A549 (cell line): ENCODE measurements around the gene ATOSB. TPM values are rescaled to one million over a fixed set of nuclear protein-coding genes. Genes with fewer than 3 reads are reported as not detected.

Source experiments
- ATAC-seq, 2 experiments: fragments of 200-7000 bp in 1 of 2; fragments of >200 bp in 1 of 2; cut with Nextera tagmentation in 1 of 2; cut with Tn5 transposase in 1 of 2; 3 replicates each; pipeline versions ENCODE4 v1.8.0 to v1.9.1; 2018 to 2020; ENCODE audit warnings: mild to moderate bottlenecking in 1 of 2, moderate library complexity in 1 of 2
- CTCF ChIA-PET: fragments of 300-600 bp; sonication (Branson Sonifier 250); formaldehyde crosslinking; extraction: SDS; loops from one replicate; lab custom pipeline; 2021; ENCODE audit warnings: antibody characterized with exemption, inconsistent platforms; lab: Yijun Ruan, JAX
- POLR2A ChIA-PET: fragments of 350-600 bp; formaldehyde crosslinking; extraction: SDS; loops from one replicate; lab custom pipeline; 2021; ENCODE audit warnings: antibody characterized with exemption, inconsistent platforms; lab: Yijun Ruan, JAX
- DNase-seq, 2 experiments: peaks; one replicate each; pipeline versions ENCODE4 v3.0.0 to v3.0.0-alpha.2; 2011 to 2016; ENCODE audit warnings: low read depth in 1 of 2, low spot score in 1 of 2
- FAIRE-seq: peaks from 2 replicates; lab custom pipeline; 2011; peaks lifted over from hg19 to GRCh38; lab: Jason Lieb, UNC
- H3K27ac ChIP-seq, 2 experiments: fragments of >200 bp; sonication (Bioruptor Twin); formaldehyde crosslinking; 3 replicates each; pipeline ENCODE4 v1.5.1; 2016 to 2017
- H3K4me1 ChIP-seq: fragments of >200 bp; sonication (Bioruptor Twin); formaldehyde crosslinking; 3 replicates; pipeline ENCODE4 v1.6.1; 2016
- H3K4me2 ChIP-seq: fragments of >200 bp; sonication (Bioruptor Twin); formaldehyde crosslinking; 3 replicates; pipeline ENCODE4 v1.6.1; 2016
- H3K4me3 ChIP-seq: fragments of >200 bp; sonication (Bioruptor Twin); formaldehyde crosslinking; 3 replicates; pipeline ENCODE4 v1.5.1; 2016
- H3K9me3 ChIP-seq: fragments of >200 bp; sonication (Bioruptor Twin); formaldehyde crosslinking; 3 replicates; pipeline ENCODE4 v1.6.1; 2016
- CBX2 ChIP-seq: fragments of 200-600 bp; sonication (generic); IDR thresholded peaks from 2 replicates; pipeline ENCODE4 v1.6.1; 2016; ENCODE audit warnings: low read depth, mild to moderate bottlenecking, borderline replicate concordance
- CTCF ChIP-seq: fragments of >200 bp; sonication (Bioruptor Twin); formaldehyde crosslinking; IDR thresholded peaks from 3 replicates; pipeline ENCODE4 v1.5.1; 2016
- EHF ChIP-seq: fragments of 250-450 bp; sonication (Bioruptor Pico); IDR thresholded peaks from 2 replicates; pipeline ENCODE4 v1.5.0; 2020; ENCODE audit warnings: mild to moderate bottlenecking
- FOSB ChIP-seq: fragments of 250-450 bp; sonication (Bioruptor Pico); IDR thresholded peaks from 2 replicates; pipeline ENCODE4 v1.5.0; 2020; ENCODE audit warnings: mild to moderate bottlenecking, moderate library complexity
- FOSL2 ChIP-seq, 2 experiments: fragments of 450-650 bp in 1 of 2; fragments of >200 bp in 1 of 2; sonication (Bioruptor Twin) in 1 of 2; formaldehyde crosslinking; IDR thresholded peaks; 2 replicates each; pipeline versions ENCODE4 v1.5.0 to v1.6.1; 2016 to 2020; ENCODE audit warnings: mild to moderate bottlenecking in 1 of 2, moderate library complexity in 1 of 2
- HOXB13 ChIP-seq: fragments of 250-450 bp; sonication (Bioruptor Pico); IDR thresholded peaks from 2 replicates; pipeline ENCODE4 v1.5.0; 2020; ENCODE audit warnings: low read depth, mild to moderate bottlenecking, moderate library complexity
- HOXB5 ChIP-seq: fragments of 250-450 bp; sonication (Bioruptor Pico); IDR thresholded peaks from 2 replicates; pipeline ENCODE4 v1.5.0; 2020; ENCODE audit warnings: mild to moderate bottlenecking, moderate library complexity
- MAX ChIP-seq: IDR thresholded peaks from 2 replicates; pipeline ENCODE4 v1.6.1; 2012
- MYC ChIP-seq: IDR thresholded peaks from 2 replicates; pipeline ENCODE4 v1.6.1; 2012; ENCODE audit warnings: mild to moderate bottlenecking, inconsistent platforms, low read length, improper control_type of control experiment, borderline replicate concordance
- NPAS2 ChIP-seq: fragments of 250-450 bp; sonication (Bioruptor Pico); IDR thresholded peaks from 2 replicates; pipeline ENCODE4 v1.8.0; 2022; ENCODE audit warnings: mild to moderate bottlenecking, moderate library complexity, borderline replicate concordance
- NR3C1 ChIP-seq: fragments of >200 bp; sonication (Bioruptor Twin); formaldehyde crosslinking; IDR thresholded peaks from 3 replicates; pipeline ENCODE4 v1.6.1; 2017
- RFX5 ChIP-seq: fragments of 450-650 bp; IDR thresholded peaks from 2 replicates; pipeline ENCODE4 v1.7.1; 2014; ENCODE audit warnings: antibody characterized with exemption, mild to moderate bottlenecking, moderate library complexity
- TFCP2L1 ChIP-seq: fragments of 250-450 bp; sonication (Bioruptor Pico); IDR thresholded peaks from 2 replicates; pipeline ENCODE4 v1.5.0; 2021; ENCODE audit warnings: mild to moderate bottlenecking
- TP53 ChIP-seq: fragments of 250-450 bp; sonication (Bioruptor Pico); IDR thresholded peaks from 2 replicates; pipeline ENCODE4 v1.5.0; 2021; ENCODE audit warnings: mild to moderate bottlenecking, moderate library complexity
- ZFP36 ChIP-seq: fragments of 450-650 bp; IDR thresholded peaks from 2 replicates; pipeline ENCODE4 v1.6.1; 2014; ENCODE audit warnings: borderline replicate concordance; ENCODE audit not compliant: partially characterized antibody
- ZNF302 ChIP-seq: fragments of 250-450 bp; sonication (Bioruptor Pico); IDR thresholded peaks from 2 replicates; pipeline ENCODE4 v1.9.0; 2021; ENCODE audit warnings: inconsistent platforms, mild to moderate bottlenecking, moderate library complexity
- WGBS: methylation state at CpG from one replicate; pipeline ENCODE4 v1.1.6; 2017; ENCODE audit errors: missing lambda C conversion rate; 5-methylcytosine and 5-hydroxymethylcytosine counted together
- polyA plus RNA-seq, 4 experiments: library from polyadenylated mRNA; depleted of rRNA in 3 of 4; stranded (reverse); fragments of >200 nt; fragmentation: RNase III in 1 of 4; extraction: RNeasy Plus Mini Kit Qiagen cat#74134 plus additional on column Dnase treatment in 1 of 4; gene quantifications; 2 replicates in 3 of 4; 3 replicates in 1 of 4; pipeline ENCODE4 v1.2.3, GENCODE V29; 2011 to 2017

Gene ATOSB
- polyA plus RNA-seq, 2 of the 4 experiments (the other 2 are of a cell fraction): 11.8 to 14.0 TPM

- TF ChIP-seq TP53 (CRISPR knock-in tag): no peak
- peak; percentile 95 for TF ChIP-seq MAX
Measured at GRCh38 chr9:35115680-35116538, at the start of gene ATOSB (continued).

- CTCF ChIA-PET: interaction anchor here (1.0 to 2.0 kb wide), 2 partner anchors 25 to 94 kb away, joined by 3 to 5 read pairs; no protein-coding TSS in a partner anchor
- TF ChIP-seq RFX5 (no peak), ZFP36 (no peak), CTCF (no peak), EHF (CRISPR knock-in tag) (no peak), FOSL2 (IDR thresholded peaks at IDR 0.05) (no peak), FOSL2 (CRISPR knock-in tag; IDR thresholded peaks at IDR 0.05) (no peak), CBX2 (no peak), TFCP2L1 (CRISPR knock-in tag) (no peak)
- TF ChIP-seq, all 56 proteins: peak for 0
- H3K27ac ChIP-seq: no peak overlapping the region
- H3K4me1 ChIP-seq: peaks cover 8% of the 10 kb centered on the region; the same call in 2 of the 3 replicates
- no peaks in the 10 kb centered on the region for H3K9me3 ChIP-seq
- no peak overlapping the region for H3K4me2 ChIP-seq
- POLR2A ChIA-PET: no interaction called here
- ATAC-seq (no peak), FAIRE-seq (no peak), DNase-seq (no peak)
- 83% methylated on average over 3 of the region's 3 CpGs for WGBS
- H3K4me3 ChIP-seq: no peak overlapping the region
Measured at GRCh38 chr9:35164711-35165110, 49.0 kb upstream of the ATOSB start.

- Histone ChIP-seq H3K27ac (no peak overlapping the region), H3K4me2 (peak overlapping the region; percentile 92), H3K9me3 (no peaks in the 10 kb centered on the region), H3K4me1 (peaks cover 8% of the 10 kb centered on the region; the same call in 2 of the 3 replicates), H3K4me3 (no peak overlapping the region)
- ATAC-seq: no peak
- ChIA-PET CTCF (interaction anchor here (1.8 to 2.0 kb wide), 2 partner anchors 95 kb away, joined by 5 to 10 read pairs; no protein-coding TSS in a partner anchor), POLR2A (no interaction called here)
- WGBS: 90% methylated on average over 3 of the region's 3 CpGs
- TF ChIP-seq NPAS2 (CRISPR knock-in tag) (no peak), HOXB13 (CRISPR knock-in tag) (no peak), ZNF302 (CRISPR knock-in tag) (no peak), NR3C1 (no peak), FOSB (CRISPR knock-in tag) (no peak), HOXB5 (CRISPR knock-in tag) (no peak), FOSL2 (IDR thresholded peaks at IDR 0.05) (no peak), FOSL2 (CRISPR knock-in tag; IDR thresholded peaks at IDR 0.05) (no peak), MYC (no peak), CBX2 (no peak)
- no peak for FAIRE-seq
- DNase-seq: no peak
Measured at GRCh38 chr9:35163413-35163812, 47.8 kb upstream of the ATOSB start.
